PC-3 (cell line): ENCODE data around the gene CD44. TPM values are rescaled to one million over a fixed set of nuclear protein-coding genes. Genes with fewer than 3 reads are reported as not detected.
"Not testable (repeated sequence)": the region's sequence is repeated elsewhere in the genome, so short reads cannot be mapped to it uniquely, and the experiment has no call there.

Experiments
- ATAC-seq: fragments of 200-7000 bp; cut with Tn5 transposase; 2 replicates; pipeline ENCODE4 v1.9.1; 2020; ENCODE audit warnings: mild to moderate bottlenecking, moderate library complexity
- BruUV-seq: library from RNA; stranded (reverse); fragments of 400-500 nt; replicated peaks from 2 replicates; lab custom pipeline; 2021; lab: Mats Ljungman, UMichigan
- CTCF ChIA-PET: fragments of 300-600 bp; sonication (Branson Sonifier 250); formaldehyde crosslinking; loops from one replicate; lab custom pipeline; 2022; ENCODE audit warnings: antibody characterized with exemption; lab: Charles Lee
- POLR2A ChIA-PET: fragments of 300-600 bp; sonication (Branson Sonifier 250); formaldehyde crosslinking; loops from one replicate; lab custom pipeline; 2022; ENCODE audit warnings: antibody characterized with exemption; ENCODE audit not compliant: unreplicated experiment; lab: Charles Lee
- DNase-seq: peaks from one replicate; pipeline ENCODE4 v3.0.0-alpha.2; 2015
- H2AFZ ChIP-seq: fragments of 300-600 bp; sonication (generic); 2 replicates; pipeline ENCODE4 v1.6.0; 2016; ENCODE audit warnings: antibody characterized with exemption, low read length
- H3F3A ChIP-seq: fragments of 300-600 bp; sonication (generic); one replicate; pipeline ENCODE4 v1.6.0; 2017; ENCODE audit warnings: antibody characterized with exemption, low read length, control low read depth, mild to moderate bottlenecking; ENCODE audit not compliant: unreplicated experiment
- H3K27ac ChIP-seq: fragments of 300-600 bp; sonication (generic); 2 replicates; pipeline ENCODE4 v1.5.1; 2016; ENCODE audit warnings: mild to moderate bottlenecking, low read length
- H3K27me3 ChIP-seq: fragments of 300-600 bp; sonication (generic); 2 replicates; pipeline ENCODE4 v1.6.1; 2016; ENCODE audit warnings: low read length, mixed read lengths
- H3K36me3 ChIP-seq: fragments of 300-600 bp; sonication (generic); 2 replicates; pipeline ENCODE4 v1.6.1; 2016; ENCODE audit warnings: low read depth, mixed run types, low read length, mixed read lengths
- H3K4me1 ChIP-seq: fragments of 300-600 bp; sonication (generic); 2 replicates; pipeline ENCODE4 v1.5.1; 2016; ENCODE audit warnings: low read length; ENCODE audit not compliant: insufficient read depth
- H3K4me2 ChIP-seq: fragments of 300-600 bp; sonication (generic); 2 replicates; pipeline ENCODE4 v1.6.0; 2016; ENCODE audit warnings: low read length
- H3K4me3 ChIP-seq: fragments of 300-600 bp; sonication (generic); 2 replicates; pipeline ENCODE4 v1.5.1; 2016; ENCODE audit warnings: mild to moderate bottlenecking, low read length, mixed read lengths
- H3K79me2 ChIP-seq: fragments of 300-600 bp; sonication (generic); 2 replicates; pipeline ENCODE4 v1.6.1; 2017; ENCODE audit warnings: low read length, mixed read lengths
- H3K9ac ChIP-seq: fragments of 300-600 bp; sonication (generic); 2 replicates; pipeline ENCODE4 v1.6.0; 2016; ENCODE audit warnings: mild to moderate bottlenecking, low read length
- H3K9me2 ChIP-seq: fragments of 300-600 bp; sonication (generic); replicated peaks from 2 replicates; pipeline ENCODE4 v1.6.1; 2016; ENCODE audit warnings: mixed run types, low read length, mixed read lengths
- H3K9me3 ChIP-seq: fragments of 300-600 bp; sonication (generic); 2 replicates; pipeline ENCODE4 v1.6.1; 2016; ENCODE audit warnings: low read length, mixed read lengths
- H4K20me1 ChIP-seq: fragments of 300-600 bp; sonication (generic); 2 replicates; pipeline ENCODE4 v1.6.1; 2016; ENCODE audit warnings: low read length, mixed read lengths
- CTCF ChIP-seq: fragments of 300-600 bp; sonication (generic); conservative IDR thresholded peaks from 2 replicates; pipeline ENCODE4 v1.5.1; 2017; ENCODE audit warnings: antibody characterized with exemption, low read depth, mild to moderate bottlenecking, low read length
- EZH2 ChIP-seq: fragments of 300-600 bp; sonication (generic); IDR thresholded peaks from one replicate; pipeline ENCODE4 v1.6.1; 2017; ENCODE audit warnings: antibody characterized with exemption, mild to moderate bottlenecking, low read length; ENCODE audit not compliant: unreplicated experiment
- EZH2phosphoT487 ChIP-seq: fragments of 300-600 bp; sonication (generic); IDR thresholded peaks from 2 replicates; pipeline ENCODE4 v1.6.1; 2018; ENCODE audit warnings: mild to moderate bottlenecking, antibody characterized with exemption, low read length, borderline replicate concordance
- intact Hi-C: fragments of 100-400 bp; cut with micrococcal nuclease; formaldehyde crosslinking; loops from 2 replicates; pipeline ENCODE4 v1.9.0; 2023
- total RNA-seq: library from RNA; depleted of rRNA; stranded (reverse); fragments of >200 nt; gene quantifications from 2 replicates; pipeline ENCODE4 v1.2.3, GENCODE V29; 2014

CD44 gene
- total RNA-seq, 1 experiment from 2014 or later = 181 TPM

GRCh38 chr11:35090125-35090524, 48.8 kb upstream of the CD44 start:
- POLR2A ChIA-PET = no interaction called here
- CTCF ChIA-PET = no interaction called here
- no peak overlapping the region for H2AFZ ChIP-seq
- no peaks in the 10 kb centered on the region for H3K79me2 ChIP-seq
- no peaks in the 10 kb centered on the region for H3K4me1 ChIP-seq
- H4K20me1 ChIP-seq = no peaks in the 10 kb centered on the region
- ATAC-seq (no peak), DNase-seq (no peak)
- H3K4me3 ChIP-seq = no peak overlapping the region
- no peak for TF ChIP-seq EZH2
- TF ChIP-seq EZH2phosphoT487 = no peak
- no peak for TF ChIP-seq CTCF
- no peaks in the 10 kb centered on the region for H3K9me3 ChIP-seq
- H3K27me3 ChIP-seq = no peaks in the 10 kb centered on the region
- BruUV-seq = no TSS peak
- no peaks in the 10 kb centered on the region for H3F3A ChIP-seq
- H3K27ac ChIP-seq = no peak overlapping the region
- intact Hi-C loops = no loop called here
- no peaks in the 10 kb centered on the region for H3K9me2 ChIP-seq
- no peak overlapping the region for H3K4me2 ChIP-seq
- H3K36me3 ChIP-seq = no peaks in the 10 kb centered on the region
- H3K9ac ChIP-seq = no peak overlapping the region

DNA sequence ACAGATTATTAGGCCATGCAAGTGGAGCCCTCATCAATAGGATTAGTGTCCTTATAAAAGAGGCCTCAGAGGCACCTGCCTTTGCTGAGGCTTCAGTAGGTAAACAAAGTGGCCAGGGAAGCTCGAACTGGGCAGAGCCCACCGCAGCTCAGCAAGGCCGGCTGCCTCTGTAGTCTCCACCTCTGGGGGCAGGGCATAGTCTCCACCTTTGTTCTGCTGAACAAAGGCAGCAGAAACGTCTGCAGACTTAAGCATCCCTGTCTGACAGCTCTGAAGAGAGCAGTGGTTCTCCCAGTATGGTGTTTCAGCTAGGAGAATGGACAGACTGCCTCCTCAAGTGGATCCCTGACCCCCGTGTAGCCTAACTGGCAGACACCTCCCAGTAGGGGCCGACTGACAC, 48.0 kb upstream of the CD44 start:
- H3K4me1 ChIP-seq, H3K27me3 ChIP-seq, H3K9ac ChIP-seq, H3K79me2 ChIP-seq, H3K27ac ChIP-seq, H4K20me1 ChIP-seq, H3K9me2 ChIP-seq, DNase-seq, intact Hi-C loops, BruUV-seq, H3F3A ChIP-seq, H3K4me2 ChIP-seq, CTCF ChIA-PET, ATAC-seq, POLR2A ChIA-PET, H2AFZ ChIP-seq, H3K9me3 ChIP-seq, H3K4me3 ChIP-seq, H3K36me3 ChIP-seq: not testable (repeated sequence)

DNA sequence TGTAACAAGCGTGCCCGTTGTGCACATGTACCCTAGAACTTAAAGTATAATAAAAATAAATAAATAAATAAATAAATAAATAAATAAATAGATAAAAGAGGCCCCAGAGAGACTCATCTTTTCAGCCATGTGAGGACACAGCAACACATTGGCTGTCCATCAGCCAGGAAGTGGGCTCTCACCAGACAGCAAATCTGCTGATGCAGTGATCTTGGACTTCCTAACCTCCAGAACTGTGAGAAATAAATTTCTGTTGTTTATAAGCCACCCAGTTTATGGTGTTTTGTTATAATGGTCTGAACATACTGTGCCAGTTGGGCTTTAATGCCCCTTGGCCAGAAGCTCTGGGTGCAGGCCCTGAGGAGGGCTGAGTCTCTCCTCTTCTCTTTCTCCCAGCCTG, 42.2 kb upstream of the CD44 start:
- Histone ChIP-seq H3K4me2 (no peak overlapping the region), H3K27me3 (no peaks in the 10 kb centered on the region), H3K27ac (no peak overlapping the region), H3K9me2 (no peaks in the 10 kb centered on the region), H3K4me3 (no peak overlapping the region), H2AFZ (no peak overlapping the region), H3K9me3 (no peaks in the 10 kb centered on the region), H3F3A (no peaks in the 10 kb centered on the region), H3K36me3 (no peaks in the 10 kb centered on the region), H3K9ac (no peak overlapping the region), H3K4me1 (peaks cover 11% of the 10 kb centered on the region), H3K79me2 (no peaks in the 10 kb centered on the region), H4K20me1 (no peaks in the 10 kb centered on the region)
- TF ChIP-seq EZH2phosphoT487 (no peak), CTCF (no peak), EZH2 (no peak)
- intact Hi-C loops = no loop called here
- ATAC-seq (no peak), DNase-seq (no peak)
- ChIA-PET CTCF (no interaction called here), POLR2A (no interaction called here)
- BruUV-seq = no TSS peak
